ENCODE data around the gene OR2F2. TPM values are rescaled to one million over a fixed set of nuclear protein-coding genes. Genes with fewer than 3 reads are reported as not detected.

OR2F2 gene
- total RNA-seq (not detected in 2 replicates), polyA plus RNA-seq (not detected in 2 replicates)

- H3K27ac ChIP-seq = no peak within 1 kb of the TSS
These were observed at the start of gene OR2F2 for GRCh38 chr7:143934526-143935325. Gene OR2F2 (plus strand): TSS chr7:143935233. CDS start chr7:143935233, 0 bp downstream.

GRCh38 chr7:143885951-143886350, 49.1 kb upstream of the OR2F2 start:
- Histone ChIP-seq H3K36me3 (no peaks in the 10 kb centered on the region), H3K27ac (no peak overlapping the region), H3K27me3 (no peaks in the 10 kb centered on the region), H3K4me3 (no peak overlapping the region), H3K4me1 (ENCODE audit: low read depth) (peaks cover 4% of the 10 kb centered on the region), H3K9me3 (ENCODE audit: low read depth) (no peaks in the 10 kb centered on the region)
- no peak for TF ChIP-seq CTCF (IDR thresholded peaks at IDR 0.05; ENCODE audit: low read depth, low read length)
- no peak for DNase-seq (ENCODE audit: low read depth in 1 of 2, low spot score in 1 of 2)

More at GRCh38 chr7:143934526-143935325, at the start of gene OR2F2:
- Histone ChIP-seq H3K27me3 (no peaks in the 10 kb centered on the region), H3K4me3 (no peak within 1 kb of the TSS), H3K9me3 (ENCODE audit: low read depth) (no peaks in the 10 kb centered on the region), H3K36me3 (no peaks in the 10 kb centered on the region), H3K4me1 (ENCODE audit: low read depth) (no peaks in the 10 kb centered on the region)
- peak in 1 of 2 donors; percentile 86 for DNase-seq (ENCODE audit: low read depth in 1 of 2, low spot score in 1 of 2)
- no peak for TF ChIP-seq CTCF (IDR thresholded peaks at IDR 0.05; ENCODE audit: low read depth, low read length)

GRCh38 chr7:143886826-143887477, 48.1 kb upstream of the OR2F2 start:
- no peaks in the 10 kb centered on the region for H3K36me3 ChIP-seq
- H3K27me3 ChIP-seq = no peaks in the 10 kb centered on the region
- DNase-seq (ENCODE audit: low read depth in 1 of 2, low spot score in 1 of 2) = no peak
- H3K4me1 ChIP-seq (ENCODE audit: low read depth) = no peaks in the 10 kb centered on the region
- no peak overlapping the region for H3K27ac ChIP-seq
- H3K4me3 ChIP-seq = no peak overlapping the region
- no peaks in the 10 kb centered on the region for H3K9me3 ChIP-seq (ENCODE audit: low read depth)
- TF ChIP-seq CTCF (IDR thresholded peaks at IDR 0.05; ENCODE audit: low read depth, low read length) = no peak

- no peak overlapping the region for H3K4me3 ChIP-seq
- H3K36me3 ChIP-seq = no peaks in the 10 kb centered on the region
- no peaks in the 10 kb centered on the region for H3K9me3 ChIP-seq (ENCODE audit: low read depth)
- DNase-seq (ENCODE audit: low read depth in 1 of 2, low spot score in 1 of 2) = no peak
- no peak for TF ChIP-seq CTCF (IDR thresholded peaks at IDR 0.05; ENCODE audit: low read depth, low read length)
- no peaks in the 10 kb centered on the region for H3K27me3 ChIP-seq
- no peak overlapping the region for H3K27ac ChIP-seq
- no peaks in the 10 kb centered on the region for H3K4me1 ChIP-seq (ENCODE audit: low read depth)
These were observed 46.0 kb upstream of the OR2F2 start for GRCh38 chr7:143889068-143889467.

- Histone ChIP-seq H3K27ac (no peak overlapping the region), H3K27me3 (no peaks in the 10 kb centered on the region), H3K4me3 (no peak overlapping the region), H3K36me3 (no peaks in the 10 kb centered on the region), H3K9me3 (ENCODE audit: low read depth) (no peaks in the 10 kb centered on the region), H3K4me1 (ENCODE audit: low read depth) (no peaks in the 10 kb centered on the region)
- no peak for DNase-seq (ENCODE audit: low read depth in 1 of 2, low spot score in 1 of 2)
- no peak for TF ChIP-seq CTCF (IDR thresholded peaks at IDR 0.05; ENCODE audit: low read depth, low read length)
These were observed 44.5 kb upstream of the OR2F2 start for GRCh38 chr7:143890558-143890957.

Measured in cardiac muscle cell (in vitro differentiated cells and primary cell).